ENCODE measurements around the gene STAG1.
"Not testable (repeated sequence)": the region's sequence is repeated elsewhere in the genome, so short reads cannot be mapped to it uniquely, and the experiment has no call there.

The STAG1 gene

DNA sequence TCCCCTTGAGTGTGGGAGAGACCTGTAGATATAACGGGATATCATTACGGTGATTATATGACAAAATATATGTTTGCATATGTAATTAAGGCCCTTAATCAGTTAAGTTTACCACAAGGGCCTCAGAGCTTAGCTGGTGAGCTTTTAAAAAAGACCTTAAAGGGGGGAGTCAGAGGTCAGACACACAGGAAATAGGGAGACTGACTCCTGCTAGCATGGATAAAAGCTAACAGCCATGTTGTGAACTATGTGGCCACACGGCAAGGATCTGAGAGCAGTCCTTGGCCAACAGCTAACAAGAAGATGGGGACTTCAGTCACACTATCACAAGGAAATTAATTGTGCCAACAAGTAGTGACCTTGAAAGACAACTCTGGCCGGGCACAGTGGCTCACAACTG is 3.1 kb downstream of the STAG1 start:
- no peak for DNase-seq (ENCODE audit: low read depth in 2 of 2, low spot score in 1 of 2)

DNA sequence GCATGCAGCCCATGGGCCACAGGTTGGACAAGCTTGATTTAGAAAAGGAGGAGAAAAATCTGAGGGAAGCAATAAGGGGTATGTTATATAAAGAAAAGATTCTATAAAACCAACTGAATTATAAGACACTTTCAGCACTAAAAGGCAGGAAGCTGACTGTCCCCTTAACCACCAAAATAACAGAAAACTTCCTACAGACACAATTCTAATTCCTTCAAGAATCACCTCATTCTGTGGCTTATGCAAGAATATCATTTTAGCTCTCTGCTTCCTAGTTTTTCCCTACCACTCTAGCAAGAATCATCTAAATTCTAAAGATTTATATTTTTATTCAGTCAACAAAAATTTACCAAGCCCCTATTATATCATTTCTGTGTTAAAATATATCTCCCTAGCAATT is 6.3 kb downstream of the STAG1 start:
- no peak for DNase-seq (ENCODE audit: low read depth in 2 of 2, low spot score in 1 of 2)

DNA sequence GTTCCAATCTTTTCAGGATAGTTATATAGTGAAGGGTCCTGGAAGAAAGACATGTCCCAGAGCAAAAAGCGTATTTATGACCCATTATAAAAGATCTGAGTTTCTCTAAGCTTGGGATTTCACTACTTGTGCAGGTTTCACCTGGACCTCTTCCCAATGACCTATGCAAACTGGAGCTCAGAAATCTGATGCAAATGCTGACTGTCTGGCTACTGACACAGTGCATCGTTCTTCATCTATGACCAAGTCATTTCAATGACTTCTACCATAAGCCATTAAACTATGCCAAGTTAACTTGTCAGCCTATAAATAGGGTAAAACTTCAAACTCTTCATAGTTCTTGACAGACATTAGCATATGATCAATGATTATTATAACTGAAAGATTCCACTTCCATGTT is 11.1 kb downstream of the STAG1 start:
- no peak for DNase-seq (ENCODE audit: low read depth in 2 of 2, low spot score in 1 of 2)

DNA sequence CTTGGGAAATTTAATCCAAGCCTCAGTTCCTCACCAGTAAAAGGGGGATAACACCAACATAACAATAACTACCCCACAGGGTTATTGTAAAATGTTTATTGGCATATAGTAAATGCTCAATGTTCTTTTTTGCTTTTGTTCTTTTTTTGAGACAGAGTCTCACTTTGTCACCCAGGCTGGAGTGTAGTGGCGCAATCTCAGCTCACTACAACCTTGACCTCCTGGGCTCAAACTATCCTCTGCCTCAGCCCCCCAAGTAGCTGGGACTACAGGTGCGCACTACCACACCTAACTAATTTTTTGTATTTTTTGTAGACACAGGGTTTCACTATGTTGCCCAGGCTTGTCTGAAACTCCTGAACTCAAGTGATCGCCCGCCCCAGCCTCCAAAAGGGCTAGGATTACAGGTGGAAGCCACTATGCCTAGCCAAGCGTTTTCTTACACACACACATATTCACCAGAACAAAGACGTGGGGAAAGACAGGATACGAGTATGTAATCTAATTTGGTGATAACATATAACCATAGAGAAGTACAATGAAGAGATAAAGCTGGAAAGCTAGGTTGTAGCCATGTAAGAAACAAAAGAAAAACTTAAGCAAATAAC is 11.7 kb downstream of the STAG1 start:
- no peak for DNase-seq (ENCODE audit: low read depth in 2 of 2, low spot score in 1 of 2)

DNA sequence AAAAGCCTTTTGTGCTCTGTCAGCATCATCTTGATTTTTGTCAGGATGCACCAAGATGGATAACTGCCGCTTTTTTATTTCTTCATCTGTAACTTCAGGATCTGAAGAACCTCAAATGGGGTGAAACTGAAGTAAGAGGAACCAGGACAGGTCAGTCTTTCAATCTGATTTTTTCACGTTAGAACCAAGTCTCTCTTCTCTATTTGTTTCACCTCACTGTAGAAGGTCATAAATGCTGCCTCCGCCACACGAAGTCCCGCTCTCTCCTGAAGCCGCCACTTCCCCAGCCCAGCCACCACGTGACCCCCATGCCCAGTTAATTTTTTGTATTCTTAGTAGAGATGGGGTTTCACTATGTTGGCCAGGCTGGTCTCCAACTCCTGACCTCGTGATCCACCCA is 15.2 kb downstream of the STAG1 start:
- DNase-seq (ENCODE audit: low read depth in 2 of 2, low spot score in 1 of 2), result not testable (repeated sequence)

DNA sequence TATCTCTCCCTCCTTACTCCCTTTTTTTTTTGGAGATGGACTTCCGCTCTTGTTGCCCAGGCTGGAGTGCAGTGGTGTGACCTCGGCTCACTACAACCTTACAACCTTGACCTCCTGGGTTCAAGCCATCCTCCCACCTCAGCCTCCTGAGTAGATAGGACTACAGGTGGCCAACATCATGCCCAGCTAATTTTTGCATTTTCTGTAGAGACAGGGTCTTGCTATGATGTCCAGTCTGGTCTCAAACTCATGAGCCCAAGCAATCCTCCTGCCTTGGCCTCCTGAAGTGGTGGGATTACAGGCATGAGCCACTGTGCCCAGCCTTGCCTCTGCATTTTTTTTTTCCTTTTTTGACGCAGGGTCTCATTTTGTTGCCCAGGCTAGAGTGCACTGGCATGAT is 17.1 kb downstream of the STAG1 start:
- DNase-seq (ENCODE audit: low read depth in 2 of 2, low spot score in 1 of 2), result no peak

DNA sequence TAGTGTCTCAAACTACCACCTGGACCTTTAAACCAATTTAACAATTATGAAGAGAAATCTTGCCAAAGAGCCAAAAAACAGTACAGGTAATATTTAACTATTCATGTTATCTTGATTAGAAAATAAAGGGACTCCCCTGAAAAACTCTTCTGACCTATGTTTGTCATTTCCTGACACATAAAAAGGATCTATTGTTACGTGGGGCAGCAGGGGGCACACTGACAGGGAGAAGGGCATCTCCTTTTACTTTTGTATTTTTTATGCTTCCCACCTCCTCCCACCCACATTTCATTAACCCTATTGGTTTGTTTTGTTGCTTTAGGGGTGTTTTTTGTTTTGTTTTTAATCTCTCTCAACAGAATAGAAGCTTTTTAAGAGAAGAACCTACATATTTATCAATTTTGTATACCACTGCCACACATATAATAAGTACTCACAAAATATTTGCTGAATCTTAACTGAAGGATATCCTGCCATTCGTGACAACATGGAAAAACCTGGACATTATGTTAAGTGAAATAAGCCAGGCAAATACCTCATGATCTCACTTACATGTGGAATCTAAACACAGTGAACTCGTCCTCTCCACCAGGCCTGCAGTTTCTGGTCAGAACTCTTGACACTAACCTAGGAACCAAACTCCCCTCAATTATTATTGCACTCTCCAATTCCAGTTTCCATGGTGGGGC is 17.7 kb downstream of the STAG1 start:
- no peak for DNase-seq (ENCODE audit: low read depth in 2 of 2, low spot score in 1 of 2)

DNA sequence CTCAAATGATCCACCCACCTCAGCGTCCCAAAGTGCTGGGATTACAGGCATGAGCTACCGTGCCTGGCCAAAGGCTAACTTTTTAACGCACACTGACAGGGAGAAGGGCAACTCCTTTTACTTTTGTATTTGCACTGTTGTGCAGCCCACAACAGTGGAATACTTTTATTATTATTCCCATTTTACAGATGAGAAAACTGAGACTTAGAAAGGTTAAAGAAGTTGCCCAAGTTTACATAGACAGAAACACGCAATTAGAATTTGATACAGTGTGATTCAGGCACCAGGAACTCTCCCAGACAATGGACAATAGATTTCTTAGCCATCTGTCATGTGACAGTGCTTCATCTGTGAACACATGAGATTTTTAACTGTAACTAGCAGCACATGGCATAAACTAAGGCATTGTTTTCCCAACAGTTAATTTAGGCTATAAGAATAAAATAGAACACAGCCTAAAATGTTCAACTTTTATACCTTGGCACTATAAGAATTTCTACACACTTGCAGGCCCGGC is 18.8 kb downstream of the STAG1 start:
- no peak for DNase-seq (ENCODE audit: low read depth in 2 of 2, low spot score in 1 of 2)

DNA sequence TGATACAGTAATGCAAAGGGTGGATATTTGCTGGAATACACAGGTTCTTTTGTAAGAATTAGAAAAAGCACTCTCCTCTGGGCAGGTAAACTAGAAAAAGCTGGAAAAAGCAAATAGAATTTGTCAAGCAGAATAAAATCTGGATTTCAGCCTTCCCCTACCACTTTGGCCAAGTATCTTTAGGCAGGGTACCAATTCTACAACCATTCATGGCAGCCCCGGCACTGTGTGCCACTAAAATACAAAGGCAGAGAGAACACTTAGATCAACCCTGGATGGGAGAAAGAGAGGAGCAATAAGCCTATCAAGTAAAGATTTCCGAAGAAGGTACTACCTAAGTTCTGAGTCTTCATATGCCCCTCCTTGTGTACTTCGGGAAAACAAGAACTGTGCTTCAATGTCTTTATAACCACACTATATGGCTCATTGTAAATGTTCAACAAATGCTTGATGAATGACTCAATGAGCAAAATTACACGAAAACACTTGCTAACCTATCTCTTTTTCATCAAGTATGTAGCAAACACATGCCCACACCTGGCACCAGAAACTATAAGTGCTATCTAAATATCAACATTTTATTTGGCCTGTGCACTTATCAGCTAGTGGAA is 20.8 kb downstream of the STAG1 start:
- no peak for DNase-seq (ENCODE audit: low read depth in 2 of 2, low spot score in 1 of 2)

DNA sequence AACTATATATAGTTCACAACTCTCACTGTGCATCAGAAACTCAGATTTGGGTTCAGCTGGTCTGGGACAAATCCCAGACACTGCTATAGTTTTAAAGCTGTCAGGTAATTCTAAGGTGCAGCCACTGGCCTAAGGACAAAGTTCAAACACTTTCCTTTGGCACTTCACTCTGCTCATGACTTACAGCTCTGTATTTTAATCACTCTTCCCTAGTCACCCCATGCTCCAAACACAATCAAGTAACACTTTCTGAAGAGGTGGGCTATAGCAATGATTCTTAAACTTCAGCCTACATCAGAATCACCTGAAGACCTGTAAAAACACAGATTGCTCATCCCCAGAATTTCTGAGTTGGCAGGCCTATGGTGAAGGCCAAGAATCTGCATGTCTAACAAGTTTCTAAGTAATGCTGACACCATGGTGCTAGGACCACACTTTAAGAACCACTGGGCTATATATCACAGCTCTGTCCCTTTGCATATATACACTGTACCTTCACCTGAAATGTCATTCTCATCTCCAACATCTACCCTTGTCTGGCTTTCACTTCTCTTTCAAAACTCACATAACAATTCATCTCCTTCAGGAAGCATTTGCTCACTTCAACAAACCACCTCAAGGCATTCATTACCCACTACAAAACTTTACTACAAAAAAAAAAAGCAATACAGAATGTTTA is 21.4 kb downstream of the STAG1 start:
- no peak for DNase-seq (ENCODE audit: low read depth in 2 of 2, low spot score in 1 of 2)

DNA sequence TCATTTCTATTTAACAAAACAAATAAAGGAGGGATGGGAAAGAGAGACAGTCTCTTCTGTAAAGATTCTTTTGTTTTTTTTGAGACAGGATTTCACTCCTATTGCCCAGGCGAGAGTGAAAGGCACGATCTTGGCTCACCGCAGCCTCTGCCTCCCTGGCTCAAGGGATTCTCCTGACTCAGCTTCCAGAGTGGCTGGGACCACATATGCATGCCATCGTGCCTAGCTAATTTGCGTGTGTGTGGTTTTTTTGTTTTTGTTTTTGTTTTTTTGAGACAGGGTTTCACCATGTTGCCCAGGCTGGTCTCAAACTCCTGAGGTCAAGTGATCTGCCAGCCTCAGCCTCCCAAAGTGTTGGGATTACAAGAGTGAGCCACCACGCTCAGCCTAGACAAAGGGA is 23.3 kb downstream of the STAG1 start:
- no peak for DNase-seq (ENCODE audit: low read depth in 2 of 2, low spot score in 1 of 2)

DNA sequence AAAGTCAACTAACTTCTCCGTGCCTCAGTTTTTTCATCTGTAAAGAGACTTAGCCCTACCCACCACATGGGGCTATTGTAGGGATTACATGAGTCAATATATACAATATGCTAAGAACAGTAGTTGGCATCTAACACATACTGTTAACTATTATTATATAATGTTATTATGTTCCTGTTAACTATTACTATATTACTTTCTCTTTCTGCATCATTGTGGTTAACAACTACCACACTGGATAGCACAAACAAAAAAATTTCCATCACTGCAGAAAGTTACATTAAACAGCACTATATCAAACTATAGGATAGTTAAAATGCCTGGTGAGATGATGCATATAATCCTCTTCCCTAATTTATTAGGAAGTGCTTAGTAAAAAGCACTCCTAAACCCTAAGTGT is 23.7 kb downstream of the STAG1 start:
- no peak for DNase-seq (ENCODE audit: low read depth in 2 of 2, low spot score in 1 of 2)

DNA sequence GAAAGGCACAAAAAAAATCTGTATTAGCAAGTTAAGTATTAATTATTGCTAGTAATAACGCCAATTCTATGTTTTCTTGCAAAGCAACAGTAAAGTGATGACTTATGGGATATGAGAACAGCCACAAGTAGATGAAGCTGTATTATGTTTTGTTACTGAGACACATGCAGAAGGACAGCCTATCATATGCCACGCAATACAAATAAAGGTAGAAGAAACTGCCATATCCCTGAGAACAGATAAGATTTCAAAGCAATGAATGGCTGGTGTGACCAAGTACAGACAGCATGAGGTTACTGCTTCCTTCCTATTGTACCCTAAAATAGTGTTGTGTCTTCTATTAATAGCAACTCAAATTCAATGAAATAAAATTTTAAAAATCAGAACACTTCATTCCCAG is 26.7 kb downstream of the STAG1 start:
- no peak for DNase-seq (ENCODE audit: low read depth in 2 of 2, low spot score in 1 of 2)

DNA sequence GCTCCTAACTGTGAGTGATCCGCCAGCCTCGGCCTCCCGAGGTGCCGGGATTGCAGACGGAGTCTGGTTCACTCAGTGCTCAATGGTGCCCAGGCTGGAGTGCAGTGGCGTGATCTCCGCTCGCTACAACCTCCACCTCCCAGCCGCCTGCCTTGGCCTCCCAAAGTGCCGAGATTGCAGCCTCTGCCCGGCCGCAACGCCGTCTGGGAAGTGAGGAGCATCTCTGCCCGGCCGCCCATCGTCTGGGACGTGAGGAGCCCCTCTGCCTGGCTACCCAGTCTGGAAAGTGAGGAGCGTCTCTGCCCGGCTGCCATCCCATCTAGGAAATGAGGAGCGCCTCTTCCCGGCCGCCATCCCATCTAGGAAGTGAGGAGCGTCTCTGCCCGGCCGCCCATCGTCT is 29.3 kb downstream of the STAG1 start:
- not testable (repeated sequence) for DNase-seq (ENCODE audit: low read depth in 2 of 2, low spot score in 1 of 2)

DNA sequence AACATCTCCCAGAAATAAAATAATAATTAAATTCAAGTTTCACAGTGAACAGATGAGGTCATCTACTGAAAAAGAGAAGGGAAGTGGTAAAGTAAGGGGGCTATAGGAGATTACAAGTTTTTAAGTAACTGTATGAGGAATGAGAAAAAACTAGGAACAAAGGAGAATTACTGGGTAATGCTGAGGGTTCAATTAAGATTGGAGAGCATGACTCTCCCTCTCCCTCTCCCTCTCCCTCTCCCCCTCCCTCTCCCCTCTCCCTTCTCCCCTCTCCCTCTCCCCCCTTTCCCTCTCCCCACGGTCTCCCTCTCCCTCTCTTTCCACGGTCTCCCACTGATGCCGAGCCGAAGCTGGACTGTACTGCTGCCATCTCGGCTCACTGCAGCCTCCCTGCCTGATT is 29.8 kb downstream of the STAG1 start:
- not testable (repeated sequence) for DNase-seq (ENCODE audit: low read depth in 2 of 2, low spot score in 1 of 2)

DNA sequence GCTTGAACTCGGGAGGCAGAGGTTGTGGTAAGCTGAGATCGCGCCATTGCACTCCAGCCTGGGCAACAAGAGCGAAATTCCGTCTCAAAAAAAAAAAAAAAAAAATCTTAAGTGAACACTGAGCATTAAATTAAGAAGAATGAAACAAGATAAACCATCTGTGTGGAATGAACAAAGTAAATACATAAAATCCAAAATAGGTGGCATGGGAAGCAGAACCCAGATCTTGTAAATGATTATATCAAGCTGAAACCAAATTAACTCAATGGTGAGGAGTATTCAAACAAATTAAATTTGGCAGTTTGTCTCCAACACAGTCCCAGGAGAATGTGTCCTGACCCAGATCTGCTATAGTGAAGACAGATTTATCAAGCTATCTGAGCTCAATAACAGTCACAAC is 32.1 kb downstream of the STAG1 start:
- no peak for DNase-seq (ENCODE audit: low read depth in 2 of 2, low spot score in 1 of 2)

DNA sequence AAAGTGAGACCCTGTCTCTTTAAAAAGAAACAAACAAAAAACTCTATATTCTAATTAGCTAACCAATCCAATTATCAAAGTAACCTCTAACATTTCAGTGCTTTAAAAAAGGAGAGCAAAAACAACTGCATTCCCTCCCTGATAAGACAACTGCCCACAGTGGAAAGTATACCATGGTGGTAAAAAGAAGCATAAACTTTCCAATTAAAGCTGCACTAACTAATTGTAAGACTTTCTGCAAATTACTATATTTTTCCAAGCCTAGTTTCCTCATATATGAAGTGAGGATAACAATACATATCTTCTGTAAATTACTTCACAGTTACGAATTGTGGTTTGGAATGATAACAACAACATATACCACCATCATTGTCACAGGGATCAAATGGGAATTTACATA is 35.5 kb downstream of the STAG1 start:
- DNase-seq (ENCODE audit: low read depth in 2 of 2, low spot score in 1 of 2), result no peak

DNA sequence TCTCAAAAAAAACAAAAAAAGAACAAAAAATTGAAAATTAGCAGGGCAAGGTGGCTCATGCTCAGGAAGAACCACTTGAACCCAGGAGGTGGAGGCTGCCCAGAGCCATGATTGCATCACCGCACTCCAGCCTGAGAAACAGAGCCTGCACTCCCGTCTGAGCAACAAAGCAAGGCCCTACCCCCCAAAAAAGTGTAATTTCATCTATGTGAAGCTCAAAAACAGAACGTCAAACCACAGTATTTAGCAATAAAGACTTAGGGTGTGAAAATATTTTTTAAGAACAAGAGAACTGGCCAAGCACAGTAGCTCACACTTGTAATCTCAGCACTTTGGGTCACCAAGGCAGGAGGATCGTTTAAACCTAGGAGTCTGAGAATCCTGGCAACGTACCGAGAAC is 38.2 kb downstream of the STAG1 start:
- DNase-seq (ENCODE audit: low read depth in 2 of 2, low spot score in 1 of 2), result no peak

DNA sequence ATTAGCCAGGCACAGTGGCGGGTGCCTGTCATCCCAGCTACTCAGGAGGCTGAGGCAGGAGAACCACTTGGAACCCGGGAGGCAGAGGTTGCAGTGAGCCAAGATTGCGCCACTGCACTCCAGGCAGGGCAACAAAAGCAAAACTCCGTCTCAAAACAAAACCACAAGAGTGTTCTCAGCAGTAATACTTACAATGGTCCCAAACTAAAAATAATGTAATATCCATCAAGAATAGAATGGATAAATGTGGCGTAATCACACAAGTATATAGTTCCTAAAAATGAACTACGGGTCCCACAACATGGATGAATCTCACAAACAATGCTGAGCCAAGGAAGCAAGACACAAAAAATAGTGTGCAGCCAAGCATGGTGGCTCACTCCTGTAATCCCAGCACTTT is 39.2 kb downstream of the STAG1 start:
- DNase-seq (ENCODE audit: low read depth in 2 of 2, low spot score in 1 of 2), result no peak

DNA sequence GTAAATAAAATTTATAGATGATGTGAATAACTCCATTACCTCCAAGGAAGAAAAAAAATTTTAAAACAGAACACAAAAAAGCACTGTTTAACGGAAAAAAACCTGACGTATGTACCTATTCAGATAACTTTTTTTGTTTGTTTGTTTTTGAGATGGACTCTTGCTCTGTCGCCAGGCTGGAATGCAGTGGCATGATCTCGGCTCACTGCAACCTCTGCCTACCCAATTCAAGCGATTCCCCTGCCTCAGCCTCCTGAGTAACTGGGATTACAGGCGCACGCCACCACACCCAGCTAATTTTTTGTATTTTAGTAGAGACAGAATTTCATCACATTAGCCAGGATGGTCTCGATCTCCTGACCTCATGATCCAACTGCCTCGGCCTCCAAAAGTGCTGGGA is 40.3 kb downstream of the STAG1 start:
- DNase-seq (ENCODE audit: low read depth in 2 of 2, low spot score in 1 of 2), result not testable (repeated sequence)

DNA sequence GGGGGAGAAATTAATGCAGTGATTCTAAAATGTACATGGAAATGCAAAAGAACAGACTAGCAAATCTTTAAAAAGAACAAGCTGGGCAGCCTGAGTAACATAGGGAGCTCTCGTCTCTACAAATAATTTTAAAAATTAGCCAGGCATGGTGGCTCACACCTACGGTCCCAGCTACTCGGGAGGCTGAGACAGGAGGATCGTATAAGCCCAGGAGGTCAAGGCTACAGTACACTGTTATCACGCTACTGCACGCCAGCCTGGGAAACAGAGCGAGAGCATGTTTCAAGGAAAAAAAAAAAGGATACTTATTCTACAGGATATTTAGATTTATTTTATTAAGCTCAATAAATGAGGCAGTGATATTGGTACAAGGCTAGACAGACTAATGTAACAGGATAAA is 40.9 kb downstream of the STAG1 start:
- DNase-seq (ENCODE audit: low read depth in 2 of 2, low spot score in 1 of 2), result no peak

DNA sequence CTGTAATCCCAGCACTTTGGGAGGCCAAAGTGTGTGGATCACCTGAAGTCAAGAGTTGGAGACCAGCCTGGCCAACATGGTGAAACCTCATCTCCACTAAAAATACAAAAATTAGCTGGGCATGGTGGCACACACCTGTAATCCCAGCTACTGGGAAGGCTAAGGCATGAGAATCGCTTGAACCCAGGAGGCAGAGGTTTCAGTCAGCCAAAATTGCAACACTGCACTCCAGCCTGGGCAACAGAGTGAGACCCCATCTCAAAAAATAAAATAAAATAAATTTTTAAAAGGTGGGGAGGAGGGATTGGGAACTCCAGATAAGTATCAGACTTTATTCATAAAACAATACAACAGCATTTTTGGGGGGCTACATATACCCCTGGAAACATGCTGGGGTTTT is 42.4 kb downstream of the STAG1 start:
- DNase-seq (ENCODE audit: low read depth in 2 of 2, low spot score in 1 of 2), result not testable (repeated sequence)

Measured in stimulated activated CD8-positive, alpha-beta memory T cell treated with anti-CD3 and anti-CD28 coated beads, Interleukin-4, amount 100 ng/mL, for 4 hours (primary cell).